ENCODE results near the gene CASP8. TPM values are rescaled to one million over a fixed set of nuclear protein-coding genes. Genes with fewer than 3 reads are reported as not detected.
A peak's percentile ranks its signal among the peaks of the same experiment; 100 is the strongest.
"Not testable (repeated sequence)": the region's sequence is repeated elsewhere in the genome, so short reads cannot be mapped to it uniquely, and the experiment has no call there.

Gene CASP8
- polyA plus RNA-seq (2013, experiment 1 of 2; ENCODE audit: insufficient read length) = 21.7 TPM
- 17.3 TPM for polyA plus RNA-seq (2013, experiment 2 of 2; ENCODE audit: insufficient read length)

DNA sequence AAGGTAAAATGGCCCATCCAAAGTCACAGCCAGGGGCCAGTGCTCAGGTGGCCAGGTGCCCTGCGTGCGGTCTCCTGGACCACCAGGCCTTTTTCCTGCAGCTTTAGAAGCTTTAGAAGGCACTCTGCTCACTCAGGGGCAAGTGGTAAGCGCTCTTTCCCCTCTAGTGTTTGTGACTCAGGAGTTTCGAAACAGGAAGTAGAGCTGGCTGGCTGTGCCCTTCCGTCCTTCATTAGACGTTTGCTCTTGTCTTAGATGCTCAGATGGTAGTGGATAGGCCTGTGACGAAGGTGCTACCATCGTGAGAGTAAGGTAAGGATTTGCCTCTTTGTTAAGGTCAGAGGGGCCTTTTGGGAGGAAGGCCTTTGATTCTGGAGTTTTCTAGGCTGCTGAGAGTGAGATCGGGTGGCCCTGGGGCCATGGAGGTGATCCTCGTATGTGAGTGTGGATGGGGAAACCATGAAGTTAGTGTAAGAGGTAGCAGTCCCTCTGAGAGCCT, at the start of gene CASP8:
TSS of gene CASP8 (plus strand) at position 235 of the 499 bp plus-strand sequence. CDS start 5,951 bp downstream, outside the sequence.
- DNase-seq = peak; percentile 41

- no peak for DNase-seq
Observed at GRCh38 chr2:201215963-201216362, 44.4 kb upstream of the CASP8 start.

GRCh38 chr2:201216918-201217317, 43.4 kb upstream of the CASP8 start:
- DNase-seq = no peak

GRCh38 chr2:201218780-201219179, 41.6 kb upstream of the CASP8 start:
- no peak for DNase-seq

DNA sequence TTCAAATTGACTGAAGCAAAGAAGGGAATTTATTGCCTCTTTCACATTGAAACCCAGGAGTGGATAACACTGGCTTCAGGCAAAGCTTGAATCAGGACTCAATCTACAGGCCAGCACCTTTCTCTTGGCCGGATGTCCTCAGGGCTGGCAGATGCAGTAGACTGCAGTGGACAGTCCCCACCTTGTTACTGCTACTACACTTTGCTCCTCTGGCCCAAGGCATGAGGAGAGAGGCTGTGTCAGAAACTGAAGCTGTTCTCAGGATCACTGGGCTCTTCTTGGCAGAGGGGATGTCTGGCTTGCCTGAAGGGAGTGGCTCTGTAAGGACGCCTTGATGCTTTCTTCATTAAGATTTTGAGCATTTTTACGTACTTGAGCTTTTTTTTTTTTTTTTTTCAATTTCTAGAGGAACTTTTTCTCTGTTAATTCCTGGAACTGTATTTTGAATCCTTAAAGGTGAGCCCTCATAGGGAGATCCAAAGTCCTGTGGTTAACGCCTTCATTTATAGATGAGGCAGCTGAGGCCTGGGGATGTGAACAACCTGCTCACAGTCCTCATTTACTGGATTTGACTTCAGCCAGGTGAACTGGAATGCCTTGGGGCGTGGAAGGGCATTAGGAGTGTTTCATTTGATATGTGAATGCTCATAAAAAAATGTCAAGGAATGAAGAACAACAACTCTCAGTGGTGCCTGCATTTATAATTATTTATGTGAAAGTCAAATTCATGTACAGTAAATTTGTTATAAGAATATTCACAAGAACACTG, 40.8 kb upstream of the CASP8 start:
- no peak for DNase-seq

DNA sequence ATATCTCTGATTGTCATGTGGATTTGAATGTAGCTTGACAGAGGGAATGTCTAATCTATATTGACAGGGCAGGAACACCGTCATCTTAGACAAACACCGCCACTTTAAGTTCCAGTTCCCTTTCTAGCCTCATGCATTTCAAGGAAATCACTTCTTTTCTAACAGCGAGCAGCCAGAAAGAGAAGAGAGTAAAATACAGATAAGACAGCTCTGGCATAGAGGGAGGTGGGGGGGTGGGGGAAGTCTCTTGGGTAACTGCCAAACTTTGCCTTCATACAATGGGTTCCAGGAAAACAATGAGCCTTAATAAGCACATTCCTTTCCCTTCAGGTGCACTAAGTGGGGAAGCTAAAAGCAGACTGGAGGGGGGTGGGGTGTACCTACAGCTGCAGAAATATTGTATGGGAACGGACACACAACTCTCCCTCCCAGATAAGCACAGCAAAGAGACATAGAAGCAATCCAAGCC, 40.2 kb upstream of the CASP8 start:
- DNase-seq = no peak

GRCh38 chr2:201223089-201224073, 37.0 kb upstream of the CASP8 start:
- DNase-seq = no peak

DNA sequence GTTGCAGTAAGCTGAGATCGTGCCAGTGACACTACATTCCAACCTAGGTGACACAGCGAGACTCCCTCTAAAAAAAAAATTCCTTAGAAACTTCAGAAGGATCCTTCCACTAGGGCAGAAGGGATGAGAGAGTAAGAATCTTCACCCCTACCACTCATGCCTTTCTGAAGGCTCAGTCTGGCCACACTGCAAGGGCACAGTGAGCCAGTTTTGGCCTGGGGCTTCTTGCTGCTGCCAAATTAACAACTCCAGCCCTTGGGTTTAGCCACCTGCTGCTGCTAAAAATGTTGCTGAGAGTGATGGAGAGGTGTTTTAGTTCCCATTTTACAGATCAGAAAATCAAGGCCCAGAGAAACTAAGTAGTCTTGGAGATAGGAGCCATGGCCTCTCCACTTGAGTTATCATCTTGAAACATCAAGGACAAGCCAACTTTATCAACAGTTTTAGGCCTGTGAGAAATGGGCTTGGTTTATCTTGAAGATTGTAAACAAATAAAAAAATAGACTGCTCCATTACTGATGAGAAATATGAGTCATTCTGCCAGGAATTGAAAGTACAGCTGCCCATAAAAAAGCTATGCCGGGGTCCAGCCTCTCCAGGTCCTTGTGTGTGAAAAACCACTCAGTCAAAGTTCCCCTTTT, 31.9 kb upstream of the CASP8 start:
- peak; percentile 9 for DNase-seq

DNA sequence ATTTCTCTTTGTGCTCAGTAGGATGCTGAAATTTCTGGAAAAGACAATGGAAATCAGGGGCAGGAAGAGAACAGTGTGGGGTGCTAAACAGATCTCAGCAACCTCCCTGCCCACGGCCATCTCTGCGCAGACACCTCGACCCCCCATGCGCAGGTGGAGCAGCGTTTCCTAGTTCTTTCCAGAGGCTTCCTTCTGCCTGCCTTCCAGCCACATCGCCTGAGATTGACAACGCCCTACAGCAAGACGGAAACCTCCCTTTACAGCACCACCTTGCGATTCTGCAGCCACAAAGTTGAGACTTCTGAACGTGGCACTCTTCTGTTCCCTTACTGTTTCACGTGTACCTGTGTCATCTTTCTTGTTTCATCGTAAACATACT, 31.4 kb upstream of the CASP8 start:
- DNase-seq = no peak

GRCh38 chr2:201231781-201232466, 28.4 kb upstream of the CASP8 start:
- peak; percentile 90 for DNase-seq

- no peak for DNase-seq
Observed at GRCh38 chr2:201232467-201232815, 27.9 kb upstream of the CASP8 start.

GRCh38 chr2:201233192-201233811, 27.0 kb upstream of the CASP8 start:
- DNase-seq = no peak

DNA sequence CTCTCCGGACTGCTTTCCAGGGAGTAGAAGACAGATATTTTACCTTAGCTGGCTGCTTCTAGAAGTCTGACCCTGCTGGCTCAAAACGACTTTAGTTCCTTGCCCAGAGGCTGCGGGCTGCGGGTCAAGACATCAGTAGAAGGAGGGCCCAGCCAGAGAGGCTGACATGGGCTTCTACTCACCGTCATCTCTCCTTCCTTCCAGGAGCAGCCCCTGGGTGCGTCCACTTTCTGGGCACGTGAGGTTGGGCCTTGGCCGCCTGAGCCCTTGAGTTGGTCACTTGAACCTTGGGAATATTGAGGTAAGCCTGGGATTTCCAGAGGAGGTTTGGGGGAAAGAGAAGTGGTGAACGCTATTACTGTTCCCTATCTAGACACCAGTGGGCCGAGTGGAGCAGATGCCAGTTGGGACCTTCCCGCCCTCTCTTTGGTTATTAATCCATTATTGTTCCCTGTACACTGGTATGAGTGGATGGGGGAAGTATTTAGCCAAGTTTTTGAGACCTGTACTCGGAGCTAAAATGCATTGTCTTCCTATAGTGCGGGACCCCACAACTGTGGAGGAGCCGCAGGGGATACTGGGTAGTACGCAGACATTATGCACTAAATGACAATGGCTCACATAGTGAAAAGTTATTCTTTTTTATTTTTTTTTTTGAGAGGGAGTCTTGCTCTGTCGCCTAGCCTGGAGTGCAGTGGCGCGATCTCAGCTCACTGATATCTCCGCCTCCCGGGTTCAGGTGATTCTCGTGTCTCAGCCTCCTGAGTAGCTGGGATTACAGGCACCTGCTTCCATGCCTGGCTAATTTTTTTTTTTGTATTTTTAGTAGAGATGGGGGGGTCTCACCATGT, 26.3 kb upstream of the CASP8 start:
- DNase-seq = no peak

GRCh38 chr2:201234663-201235135, 25.6 kb upstream of the CASP8 start:
- peak; percentile 50 for DNase-seq

GRCh38 chr2:201235860-201236811, 24.2 kb upstream of the CASP8 start:
- peak; percentile 77 for DNase-seq

DNA sequence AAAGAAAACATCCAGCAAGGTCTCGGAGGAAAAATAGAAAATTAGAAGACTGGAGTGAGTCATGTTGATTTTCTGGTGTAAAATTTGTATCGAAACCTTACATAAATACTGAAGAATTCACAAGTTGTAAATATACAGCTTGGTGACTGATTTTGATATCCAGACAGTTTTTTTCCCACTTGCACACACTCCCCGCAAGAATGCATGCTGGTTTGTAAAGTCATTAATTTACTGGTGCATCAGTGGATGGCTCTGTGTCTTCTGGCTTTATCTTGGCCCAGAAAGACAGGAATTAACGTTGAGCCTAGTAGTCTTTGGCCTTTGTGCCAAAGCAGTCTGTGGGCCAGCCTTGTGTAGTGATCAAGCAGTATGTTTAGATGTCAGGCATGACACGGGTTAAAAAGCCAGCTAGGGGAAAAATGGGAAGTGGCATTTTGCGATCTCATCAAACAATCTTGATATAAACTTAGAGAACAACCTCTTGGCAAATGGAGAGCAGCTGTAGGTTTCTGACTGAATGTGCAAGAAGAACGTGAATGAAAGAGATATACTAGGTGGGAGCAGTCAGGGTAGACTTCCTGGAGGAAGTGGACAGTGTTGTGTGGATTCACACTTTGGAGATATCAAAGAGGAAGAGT, 22.7 kb upstream of the CASP8 start:
- DNase-seq = peak; percentile 37

DNA sequence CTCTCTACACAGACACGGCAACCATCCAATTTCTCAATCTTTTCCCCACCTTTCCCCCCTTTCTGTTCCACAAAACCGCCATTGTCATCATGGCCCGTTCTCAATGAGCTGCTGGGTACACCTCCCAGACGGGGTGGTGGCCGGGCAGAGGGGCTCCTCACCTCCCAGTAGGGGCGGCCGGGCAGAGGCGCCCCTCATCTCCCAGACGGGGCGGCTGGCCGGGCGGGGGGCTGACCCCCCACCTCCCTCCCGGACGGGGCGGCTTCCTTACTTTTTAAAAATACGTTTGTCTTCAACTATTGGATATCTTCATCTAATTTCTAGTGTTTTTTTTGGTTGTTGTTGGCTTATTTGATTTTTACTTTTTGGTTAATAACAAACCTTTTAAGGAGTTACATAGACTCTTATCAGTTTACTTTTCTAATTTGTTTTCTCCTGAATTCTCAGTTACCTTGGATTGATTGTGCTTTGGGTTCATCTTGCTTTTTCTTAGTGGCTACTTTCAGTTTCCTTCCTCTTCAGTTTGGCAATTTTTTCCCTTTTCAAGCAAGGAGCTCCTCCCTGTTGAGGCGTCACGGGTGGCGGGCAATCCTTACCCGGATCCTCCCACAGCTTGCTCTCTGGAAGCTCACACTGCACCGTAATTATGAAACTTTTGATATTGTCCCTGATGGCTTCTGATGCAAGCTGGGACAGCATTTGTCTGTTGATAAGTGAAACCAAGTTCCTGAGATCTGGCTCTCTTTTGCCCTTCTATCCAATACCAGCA, 21.0 kb upstream of the CASP8 start:
- DNase-seq = not testable (repeated sequence)

Data from fibroblast of skin of abdomen (primary cell).